ENCODE results near the gene GATD1. TPM values are rescaled to one million over a fixed set of nuclear protein-coding genes. Genes with fewer than 3 reads are reported as not detected.
A peak's percentile ranks its signal among the peaks of the same experiment; 100 is the strongest.

GATD1 gene
- polyA plus RNA-seq, 3 donors from 2014 or later: 5.8 to 9.7 (median 6.7) TPM

GRCh38 chr11:795634-796564 is 18.6 kb upstream of the GATD1 start:
- Mint-ChIP-seq H3K4me3 (peak overlapping the region; percentile 90 to 95 (median 92)), H3K27me3 (ENCODE audit: low read depth in 3 of 3) (peaks cover 0 to 5% (median 3%) of the 10 kb centered on the region in 3 donors), H3K36me3 (peaks cover 0 to 3% (median 0%) of the 10 kb centered on the region in 3 donors), H3K4me1 (peaks cover 10 to 15% of the 10 kb centered on the region in 2 donors), H3K27ac (peak overlapping the region; percentile 92 to 97 (median 94)), H3K9me3 (no peaks in the 10 kb centered on the region)
- DNase-seq: peak; percentile 73 to 78 (median 77)

- H3K4me1 Mint-ChIP-seq: peaks cover 10 to 15% of the 10 kb centered on the region in 2 donors
- peaks cover 0 to 3% (median 0%) of the 10 kb centered on the region in 3 donors for H3K36me3 Mint-ChIP-seq
- no peaks in the 10 kb centered on the region for H3K9me3 Mint-ChIP-seq
- DNase-seq: no peak
- peak overlapping the region in 3 of 6 donors; percentile 36 to 95 (median 51) for H3K27ac Mint-ChIP-seq
- peaks cover 0 to 6% (median 3%) of the 10 kb centered on the region in 3 donors for H3K27me3 Mint-ChIP-seq (ENCODE audit: low read depth in 3 of 3)
- peak overlapping the region; percentile 25 to 92 (median 48) for H3K4me3 Mint-ChIP-seq
Observed at GRCh38 chr11:794766-795633, 17.7 kb upstream of the GATD1 start.

GRCh38 chr11:794013-794765 is 16.9 kb upstream of the GATD1 start:
- Mint-ChIP-seq H3K27ac (peak overlapping the region in 1 of 6 donors; percentile 34), H3K27me3 (ENCODE audit: low read depth in 3 of 3) (peaks cover 0 to 6% (median 3%) of the 10 kb centered on the region in 3 donors), H3K4me1 (peaks cover 10 to 16% of the 10 kb centered on the region in 2 donors), H3K4me3 (peak overlapping the region in 2 of 5 donors; percentile 18 to 38), H3K36me3 (peaks cover 0 to 3% (median 0%) of the 10 kb centered on the region in 3 donors), H3K9me3 (no peaks in the 10 kb centered on the region)
- no peak for DNase-seq

GRCh38 chr11:793556-793955 is 16.3 kb upstream of the GATD1 start:
- no peak for DNase-seq
- Mint-ChIP-seq H3K9me3 (no peaks in the 10 kb centered on the region), H3K4me1 (peaks cover 10 to 16% of the 10 kb centered on the region in 2 donors), H3K4me3 (peak overlapping the region in 2 of 5 donors; percentile 14 to 27), H3K36me3 (peaks cover 0 to 3% (median 0%) of the 10 kb centered on the region in 3 donors), H3K27ac (peak overlapping the region in 1 of 6 donors; percentile 34), H3K27me3 (ENCODE audit: low read depth in 3 of 3) (peaks cover 2 to 6% (median 3%) of the 10 kb centered on the region in 3 donors)

- no peak overlapping the region for H3K27ac Mint-ChIP-seq
- H3K9me3 Mint-ChIP-seq: no peaks in the 10 kb centered on the region
- peaks cover 2 to 8% (median 3%) of the 10 kb centered on the region in 3 donors for H3K27me3 Mint-ChIP-seq (ENCODE audit: low read depth in 3 of 3)
- peaks cover 10 to 16% of the 10 kb centered on the region in 2 donors for H3K4me1 Mint-ChIP-seq
- no peak overlapping the region for H3K4me3 Mint-ChIP-seq
- H3K36me3 Mint-ChIP-seq: peaks cover 0 to 3% (median 0%) of the 10 kb centered on the region in 3 donors
- DNase-seq: no peak
Observed at GRCh38 chr11:792873-793272, 15.6 kb upstream of the GATD1 start.

GRCh38 chr11:792535-792821 is 15.2 kb upstream of the GATD1 start:
- no peak overlapping the region for H3K27ac Mint-ChIP-seq
- H3K36me3 Mint-ChIP-seq: peaks cover 0 to 3% (median 0%) of the 10 kb centered on the region in 3 donors
- no peak for DNase-seq
- H3K4me3 Mint-ChIP-seq: no peak overlapping the region
- no peaks in the 10 kb centered on the region for H3K9me3 Mint-ChIP-seq
- H3K27me3 Mint-ChIP-seq (ENCODE audit: low read depth in 3 of 3): peaks cover 2 to 10% (median 3%) of the 10 kb centered on the region in 3 donors
- peaks cover 10 to 16% of the 10 kb centered on the region in 2 donors for H3K4me1 Mint-ChIP-seq

GRCh38 chr11:791658-792534 is 14.6 kb upstream of the GATD1 start:
- Mint-ChIP-seq H3K4me1 (peaks cover 10 to 12% of the 10 kb centered on the region in 2 donors), H3K4me3 (no peak overlapping the region), H3K27ac (no peak overlapping the region), H3K9me3 (no peaks in the 10 kb centered on the region), H3K36me3 (peaks cover 0 to 3% (median 0%) of the 10 kb centered on the region in 3 donors), H3K27me3 (ENCODE audit: low read depth in 3 of 3) (peaks cover 0 to 6% (median 2%) of the 10 kb centered on the region in 3 donors)
- DNase-seq: no peak

DNA sequence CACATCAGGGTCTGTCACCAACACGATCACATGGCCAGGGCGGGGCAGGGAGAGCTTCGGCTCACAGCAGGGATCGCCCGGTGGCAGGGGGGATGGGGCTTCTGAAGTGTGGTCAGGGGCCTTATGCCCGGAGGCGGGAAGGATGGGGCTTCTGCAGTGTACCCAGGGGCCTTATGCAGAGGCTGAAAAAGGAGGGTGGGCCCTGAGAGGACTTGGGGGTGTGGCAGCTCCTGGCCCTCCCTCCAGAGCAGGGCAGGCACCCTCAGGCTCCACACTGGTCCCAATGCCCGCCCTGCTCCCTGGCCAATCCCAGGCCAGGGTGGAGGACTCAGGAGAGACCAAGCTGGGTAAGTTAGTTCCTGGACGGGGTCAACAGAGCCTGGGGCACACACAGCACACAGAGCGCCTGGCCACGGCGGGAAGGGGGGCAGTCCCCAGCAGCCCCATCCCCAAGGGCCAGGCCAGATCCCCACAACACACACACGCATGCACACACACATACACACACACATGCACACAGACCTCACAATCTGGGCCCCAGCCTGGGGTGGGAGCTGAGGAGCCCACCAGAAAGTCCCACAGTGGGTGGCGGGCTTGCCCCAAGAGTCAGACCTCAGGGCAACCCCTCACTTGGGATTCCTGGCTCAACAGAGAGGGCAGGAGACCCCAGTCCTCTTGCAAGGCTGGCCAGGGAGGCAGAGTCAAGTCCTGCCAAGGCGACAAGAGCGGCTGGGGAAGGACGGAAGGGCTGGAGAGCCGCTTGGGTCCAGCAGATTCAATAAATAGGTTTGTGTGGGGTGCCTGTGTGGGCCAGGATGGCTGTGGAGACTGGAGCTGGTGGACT is 13.7 kb upstream of the GATD1 start:
- peaks cover 0 to 5% (median 2%) of the 10 kb centered on the region in 3 donors for H3K27me3 Mint-ChIP-seq (ENCODE audit: low read depth in 3 of 3)
- no peak for DNase-seq
- peaks cover 2 to 3% of the 10 kb centered on the region in 2 donors for H3K4me1 Mint-ChIP-seq
- H3K36me3 Mint-ChIP-seq: peaks cover 0 to 3% (median 0%) of the 10 kb centered on the region in 3 donors
- peak overlapping the region in 2 of 6 donors; percentile 49 to 65 for H3K27ac Mint-ChIP-seq
- no peaks in the 10 kb centered on the region for H3K9me3 Mint-ChIP-seq
- no peak overlapping the region for H3K4me3 Mint-ChIP-seq

GRCh38 chr11:789943-790342 is 12.7 kb upstream of the GATD1 start, which contains the start of gene CEND1:
TSS of gene CEND1 (minus strand) at chr11:790090. CDS start at chr11:788576, 1,514 bp downstream.
- Mint-ChIP-seq H3K27ac (no peak within 1 kb of the TSS), H3K36me3 (peaks cover 0 to 3% (median 0%) of the 10 kb centered on the region in 3 donors), H3K9me3 (no peaks in the 10 kb centered on the region), H3K4me3 (no peak within 1 kb of the TSS), H3K27me3 (ENCODE audit: low read depth in 3 of 3) (peaks cover 0 to 5% (median 2%) of the 10 kb centered on the region in 3 donors), H3K4me1 (peaks cover 0 to 4% of the 10 kb centered on the region in 2 donors)
- DNase-seq: no peak

DNA sequence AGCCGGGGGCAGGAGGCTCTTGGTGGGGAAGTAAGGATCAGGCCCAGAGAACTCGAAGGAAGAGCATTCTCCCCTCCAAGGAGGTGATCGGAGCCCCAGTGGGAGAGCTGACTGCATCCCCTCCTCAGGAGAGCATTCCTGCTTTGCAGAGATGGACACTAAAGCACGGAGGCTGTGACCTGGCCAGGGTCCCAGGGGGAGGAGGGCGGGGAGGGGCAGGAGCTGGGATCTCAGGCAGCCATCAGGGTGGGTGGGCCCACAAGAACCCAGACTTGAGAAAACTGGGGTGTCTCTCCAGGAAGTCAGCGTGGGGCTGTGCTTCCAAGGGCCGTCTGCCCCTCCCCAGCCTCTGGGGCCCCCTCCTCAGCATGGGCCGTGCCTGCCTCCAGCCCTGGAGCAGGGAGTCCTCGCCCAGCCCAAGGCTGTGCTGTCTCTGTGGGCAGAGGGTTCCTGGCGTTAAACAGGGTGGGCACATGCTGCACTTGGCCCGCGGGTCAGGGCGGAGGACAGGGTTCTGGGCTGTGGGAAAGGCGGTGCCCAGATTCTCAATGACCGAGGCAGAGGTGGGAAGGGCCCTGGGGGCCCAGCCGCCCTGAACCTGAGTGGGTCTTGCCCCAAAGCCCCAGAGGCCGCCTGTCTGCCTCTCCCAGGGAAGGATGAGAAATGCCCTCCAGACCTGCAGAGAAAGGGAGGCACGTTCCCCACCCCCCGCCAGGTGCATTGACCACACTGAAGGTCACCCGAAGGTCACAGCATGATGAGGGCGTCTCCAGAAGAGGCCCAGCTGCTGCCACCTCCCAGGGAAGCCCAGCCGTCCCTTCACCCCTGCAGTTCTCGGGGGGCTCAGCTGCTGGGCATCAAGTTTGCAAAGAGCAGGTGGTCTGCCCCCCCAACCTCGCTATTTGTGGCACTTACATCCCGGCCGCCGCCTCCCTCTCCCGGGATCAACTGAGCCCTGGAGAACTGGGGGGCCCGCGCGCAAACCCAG is 12.0 kb upstream of the GATD1 start:
- Mint-ChIP-seq H3K4me3 (no peak overlapping the region), H3K27me3 (ENCODE audit: low read depth in 3 of 3) (peaks cover 0 to 5% (median 3%) of the 10 kb centered on the region in 3 donors), H3K36me3 (peaks cover 0 to 3% (median 0%) of the 10 kb centered on the region in 3 donors), H3K4me1 (peaks cover 0 to 4% of the 10 kb centered on the region in 2 donors), H3K9me3 (no peaks in the 10 kb centered on the region), H3K27ac (no peak overlapping the region)
- DNase-seq: no peak

Measured in immature natural killer cell (primary cell).